HG02870 (cell line): ENCODE data around the gene KLRC3.
"Not testable (repeated sequence)": the region's sequence is repeated elsewhere in the genome, so short reads cannot be mapped to it uniquely, and the experiment has no call there.

ENCODE experiments used
- ATAC-seq: cut with Tn5 transposase; IDR thresholded peaks from one replicate; pipeline ENCODE4 v1.9.1; 2021; ENCODE audit warnings: mild to moderate bottlenecking, moderate library complexity; ENCODE audit not compliant: unreplicated experiment

KLRC3 gene

GRCh38 chr12:10420334-10420733 lies at the start of gene KLRC3:
KLRC3 (minus strand) TSS chr12:10420595; CDS start chr12:10420550, 45 bp downstream.
- not testable (repeated sequence) for ATAC-seq

DNA sequence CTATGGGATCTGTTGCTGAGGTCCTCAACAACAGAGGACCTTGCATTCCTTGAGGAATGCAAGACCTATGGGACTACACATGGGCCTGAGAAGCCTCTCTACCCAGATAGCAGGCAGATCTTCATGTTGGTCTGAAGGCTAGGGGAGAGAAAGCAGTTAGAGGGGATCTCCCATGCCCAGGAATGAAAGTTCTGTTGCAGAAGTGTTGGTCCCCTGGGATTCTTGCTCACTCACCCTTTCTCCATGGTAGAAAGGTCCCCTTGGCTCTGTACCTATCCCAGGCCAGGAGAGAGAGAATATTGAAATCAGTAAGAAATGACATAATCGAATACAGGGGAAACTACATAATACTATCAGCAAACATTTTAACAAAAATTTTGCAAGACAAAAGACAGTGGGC lies 49.3 kb upstream of the KLRC3 start:
- no peak for ATAC-seq

GRCh38 chr12:10466311-10466710 lies 45.9 kb upstream of the KLRC3 start:
- ATAC-seq: no peak

DNA sequence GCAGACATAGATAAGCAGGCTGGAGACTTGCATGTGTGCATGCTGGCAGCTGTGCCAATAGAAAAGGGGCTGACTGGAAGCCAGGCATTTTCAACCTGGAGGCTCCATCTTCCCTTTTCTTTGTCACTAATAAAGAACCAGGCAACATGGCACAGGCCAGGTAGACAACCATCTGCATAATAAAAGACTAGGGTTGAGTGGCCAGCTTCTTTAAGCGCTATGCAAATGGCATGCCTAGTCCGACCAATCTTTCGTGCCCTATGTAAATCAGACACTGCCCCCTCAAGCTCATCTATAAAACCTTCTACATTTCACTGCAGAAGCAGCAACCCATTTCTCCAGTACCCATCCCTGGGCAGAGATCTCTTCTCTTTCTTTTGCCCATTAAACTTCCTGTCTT lies 37.4 kb upstream of the KLRC3 start:
- ATAC-seq: no peak

GRCh38 chr12:10456856-10457255 lies 36.5 kb upstream of the KLRC3 start:
- no peak for ATAC-seq

DNA sequence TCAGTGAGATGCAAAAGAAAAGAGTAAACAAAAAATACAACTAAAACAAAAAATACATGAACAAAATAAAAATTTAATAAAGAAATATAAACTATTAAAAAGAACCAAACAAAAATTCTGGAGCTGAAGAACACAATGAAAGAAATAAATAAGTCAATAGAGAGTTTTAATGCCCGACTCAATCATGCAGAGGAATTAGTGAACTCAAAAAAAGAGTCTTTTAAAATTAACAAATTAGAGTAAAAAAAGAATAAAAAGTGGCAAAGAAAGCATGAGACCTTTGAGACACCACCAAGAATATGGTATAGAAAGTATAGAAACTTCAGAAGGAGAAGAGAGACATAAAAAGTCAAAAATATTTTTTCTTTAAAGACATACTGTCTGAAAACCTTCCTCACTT lies 35.4 kb upstream of the KLRC3 start:
- no peak for ATAC-seq

- ATAC-seq: no peak
Measured at GRCh38 chr12:10454531-10454930, 34.1 kb upstream of the KLRC3 start.

DNA sequence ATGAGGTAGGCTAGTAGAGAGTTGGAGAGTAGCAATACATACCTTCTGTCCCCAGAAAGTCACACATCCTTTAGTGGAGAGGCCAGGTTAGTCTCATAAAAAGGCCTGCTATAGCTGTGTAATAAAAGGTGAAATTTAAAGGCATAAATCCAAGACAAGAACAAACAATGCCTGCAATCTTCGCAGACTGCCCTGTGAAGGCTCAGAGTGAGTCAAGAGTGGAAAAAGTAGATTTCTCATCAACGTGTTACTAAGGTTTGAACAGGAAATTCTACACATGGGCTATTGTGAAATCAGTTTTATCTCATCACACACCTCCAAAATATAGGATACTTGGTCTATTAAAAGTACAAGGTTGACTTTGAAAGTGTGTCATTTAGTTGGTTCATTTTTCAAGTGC lies 32.8 kb upstream of the KLRC3 start, which contains the start of gene KLRC1:
Gene KLRC1, minus strand, starts transcription at position 222 of the 400 bp plus-strand sequence. CDS start 2,221 bp downstream, outside the sequence.
- ATAC-seq: no peak

GRCh38 chr12:10448236-10448635 lies 27.8 kb upstream of the KLRC3 start:
- ATAC-seq: no peak

DNA sequence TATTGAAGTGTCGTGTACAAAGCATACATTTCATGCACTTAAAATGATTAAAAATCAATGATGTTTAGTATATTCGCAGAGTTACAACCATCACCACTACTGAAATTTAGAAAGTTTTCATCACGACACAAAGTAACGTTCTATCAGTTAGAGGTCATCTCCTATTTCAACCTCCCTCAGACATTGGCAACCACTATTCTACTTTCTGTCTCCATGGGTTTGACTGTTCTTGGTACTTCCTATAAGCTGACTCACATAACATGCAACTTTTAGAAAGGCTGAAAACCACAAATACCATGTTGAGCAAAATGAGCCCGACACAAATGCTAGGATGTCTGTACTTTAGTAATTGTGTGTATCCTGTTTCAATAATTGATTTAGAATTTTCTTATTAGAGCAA lies 25.7 kb upstream of the KLRC3 start:
- not testable (repeated sequence) for ATAC-seq

GRCh38 chr12:10441144-10441543 lies 20.7 kb upstream of the KLRC3 start:
- not testable (repeated sequence) for ATAC-seq

DNA sequence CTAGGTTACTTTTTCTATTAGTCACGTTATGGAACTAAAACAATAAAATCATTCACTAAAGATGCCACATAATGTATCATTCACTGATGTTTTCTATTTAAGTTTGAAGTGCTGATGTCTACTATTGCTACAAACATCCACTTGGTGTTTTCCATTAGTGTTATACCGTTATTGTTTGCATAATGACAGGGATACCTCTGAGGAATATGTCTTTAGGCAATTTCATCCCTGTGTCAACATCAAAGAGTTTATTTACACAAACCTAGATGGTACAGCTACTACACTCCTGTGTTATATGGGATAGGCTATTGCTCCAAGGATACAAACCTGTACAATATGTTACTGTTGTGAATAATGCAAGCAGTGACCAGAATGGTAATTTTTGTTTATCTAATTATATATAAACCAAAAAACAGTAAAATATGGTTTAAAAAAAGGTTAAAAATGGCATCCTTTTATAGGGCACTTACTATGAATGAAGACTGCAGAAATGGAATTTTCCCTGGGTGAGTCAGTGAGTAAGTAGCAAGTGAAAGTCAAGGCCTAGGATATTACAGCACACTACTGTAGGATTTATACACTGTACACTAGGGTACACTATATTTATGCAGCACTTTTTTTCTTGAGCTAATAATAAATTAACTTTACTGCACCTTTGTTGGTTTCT lies 19.3 kb upstream of the KLRC3 start:
- ATAC-seq: not testable (repeated sequence)

DNA sequence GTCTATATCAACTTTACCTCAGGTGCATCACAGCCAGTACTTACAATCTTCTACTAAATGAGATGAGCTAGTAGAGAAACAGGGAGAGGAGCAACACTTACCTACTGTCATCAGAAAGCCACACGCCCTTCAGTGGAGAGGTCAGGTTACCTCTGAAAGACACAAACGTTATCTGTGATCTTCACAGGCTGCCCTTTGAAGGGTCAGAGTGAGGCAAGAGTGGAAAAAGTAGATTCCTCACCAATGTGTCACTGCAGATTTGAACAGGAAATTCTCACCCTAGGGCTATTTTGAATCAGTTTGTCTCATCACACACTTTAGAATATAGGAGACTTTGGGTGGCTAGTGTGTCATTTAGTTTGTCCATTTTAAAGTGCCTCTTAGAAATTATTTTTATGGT lies 17.2 kb upstream of the KLRC3 start:
- not testable (repeated sequence) for ATAC-seq

- ATAC-seq: not testable (repeated sequence)
Measured at GRCh38 chr12:10435816-10436215, 15.4 kb upstream of the KLRC3 start, which contains the start of gene KLRC2. KLRC2 (minus strand) TSS chr12:10436010; CDS start chr12:10435986, 24 bp downstream.

- ATAC-seq: not testable (repeated sequence)
Measured at GRCh38 chr12:10430623-10431022, 10.2 kb upstream of the KLRC3 start.

- ATAC-seq: not testable (repeated sequence)
Measured at GRCh38 chr12:10425938-10426337, 5.5 kb upstream of the KLRC3 start.

DNA sequence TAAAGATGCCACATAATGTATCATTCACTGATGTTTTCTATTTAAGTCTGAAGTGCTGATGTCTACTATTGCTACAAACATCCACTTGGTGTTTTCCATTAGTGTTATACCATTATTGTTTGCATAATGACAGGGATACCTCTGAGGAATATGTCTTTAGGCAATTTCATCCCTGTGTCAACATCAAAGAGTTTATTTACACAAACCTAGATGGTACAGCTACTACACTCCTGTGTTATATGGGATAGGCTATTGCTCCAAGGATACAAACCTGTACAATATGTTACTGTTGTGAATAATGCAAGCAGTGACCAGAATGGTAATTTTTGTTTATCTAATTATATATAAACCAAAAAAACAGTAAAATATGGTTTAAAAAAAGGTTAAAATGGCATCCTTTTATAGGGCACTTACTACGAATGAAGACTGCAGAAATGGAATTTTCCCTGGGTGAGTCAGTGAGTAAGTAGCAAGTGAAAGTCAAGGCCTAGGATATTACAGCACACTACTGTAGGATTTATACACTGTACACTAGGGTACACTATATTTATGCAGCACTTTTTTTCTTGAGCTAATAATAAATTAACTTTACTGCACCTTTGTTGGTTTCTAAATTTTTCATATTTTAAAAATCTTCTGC lies 4.0 kb upstream of the KLRC3 start:
- ATAC-seq: not testable (repeated sequence)

GRCh38 chr12:10422159-10422558 lies 1.8 kb upstream of the KLRC3 start:
- ATAC-seq: not testable (repeated sequence)

GRCh38 chr12:10409392-10409791 lies 11.0 kb downstream of the KLRC3 start, which contains the start of gene KLRC4:
KLRC4 (minus strand) TSS chr12:10409757; CDS start chr12:10409575, 182 bp downstream.
- ATAC-seq: no peak

- no peak for ATAC-seq
Measured at GRCh38 chr12:10408842-10409241, 11.6 kb downstream of the KLRC3 start.

- no peak for ATAC-seq
Measured at GRCh38 chr12:10406725-10407124, 13.7 kb downstream of the KLRC3 start.

GRCh38 chr12:10405294-10405693 lies 15.1 kb downstream of the KLRC3 start:
- ATAC-seq: no peak
